Measurements from ENCODE around the gene TBCE.

The TBCE gene

DNA sequence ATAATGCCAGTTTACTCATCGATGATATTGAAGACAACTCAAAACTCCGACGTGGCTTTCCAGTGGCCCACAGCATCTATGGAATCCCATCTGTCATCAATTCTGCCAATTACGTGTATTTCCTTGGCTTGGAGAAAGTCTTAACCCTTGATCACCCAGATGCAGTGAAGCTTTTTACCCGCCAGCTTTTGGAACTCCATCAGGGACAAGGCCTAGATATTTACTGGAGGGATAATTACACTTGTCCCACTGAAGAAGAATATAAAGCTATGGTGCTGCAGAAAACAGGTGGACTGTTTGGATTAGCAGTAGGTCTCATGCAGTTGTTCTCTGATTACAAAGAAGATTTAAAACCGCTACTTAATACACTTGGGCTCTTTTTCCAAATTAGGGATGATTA is 25.2 kb upstream of the TBCE start:
- H4K20me1 ChIP-seq (ENCODE audit: insufficient read depth, low read length), result no peaks in the 10 kb centered on the region
- TF ChIP-seq, protein P1, sequence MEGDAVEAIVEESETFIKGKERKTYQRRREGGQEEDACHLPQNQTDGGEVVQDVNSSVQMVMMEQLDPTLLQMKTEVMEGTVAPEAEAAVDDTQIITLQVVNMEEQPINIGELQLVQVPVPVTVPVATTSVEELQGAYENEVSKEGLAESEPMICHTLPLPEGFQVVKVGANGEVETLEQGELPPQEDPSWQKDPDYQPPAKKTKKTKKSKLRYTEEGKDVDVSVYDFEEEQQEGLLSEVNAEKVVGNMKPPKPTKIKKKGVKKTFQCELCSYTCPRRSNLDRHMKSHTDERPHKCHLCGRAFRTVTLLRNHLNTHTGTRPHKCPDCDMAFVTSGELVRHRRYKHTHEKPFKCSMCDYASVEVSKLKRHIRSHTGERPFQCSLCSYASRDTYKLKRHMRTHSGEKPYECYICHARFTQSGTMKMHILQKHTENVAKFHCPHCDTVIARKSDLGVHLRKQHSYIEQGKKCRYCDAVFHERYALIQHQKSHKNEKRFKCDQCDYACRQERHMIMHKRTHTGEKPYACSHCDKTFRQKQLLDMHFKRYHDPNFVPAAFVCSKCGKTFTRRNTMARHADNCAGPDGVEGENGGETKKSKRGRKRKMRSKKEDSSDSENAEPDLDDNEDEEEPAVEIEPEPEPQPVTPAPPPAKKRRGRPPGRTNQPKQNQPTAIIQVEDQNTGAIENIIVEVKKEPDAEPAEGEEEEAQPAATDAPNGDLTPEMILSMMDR (IDR thresholded peaks at IDR 0.05; ENCODE audit: low read length), result no peak
- TF ChIP-seq EZH2 (optimal IDR thresholded peaks at IDR 0.05; ENCODE audit: low read depth, low read length), result no peak
- no peak for TF ChIP-seq EZH2phosphoT487 (IDR thresholded peaks at IDR 0.05; ENCODE audit: low read length)
- no peaks in the 10 kb centered on the region for H3K9me3 ChIP-seq (replicated peaks; ENCODE audit: insufficient read depth, low read length)
- H3K36me3 ChIP-seq (replicated peaks; ENCODE audit: insufficient read depth, low read length), result no peaks in the 10 kb centered on the region
- H3K4me3 ChIP-seq (ENCODE audit: low read length), result no peak overlapping the region
- no peak for DNase-seq
- H3K79me2 ChIP-seq (ENCODE audit: low read length), result no peaks in the 10 kb centered on the region
- no peak overlapping the region for H3K4me2 ChIP-seq (ENCODE audit: low read depth, low read length)
- H3K27ac ChIP-seq (ENCODE audit: low read length), result no peak overlapping the region
- H2AFZ ChIP-seq (ENCODE audit: low read length), result no peak overlapping the region
- no peaks in the 10 kb centered on the region for H3K27me3 ChIP-seq (replicated peaks; ENCODE audit: insufficient read depth, low read length)
- H3K4me1 ChIP-seq (ENCODE audit: low read length), result peaks cover 1% of the 10 kb centered on the region; the same call in 1 of the 2 replicates
- no peaks in the 10 kb centered on the region for H3F3A ChIP-seq (ENCODE audit: insufficient read depth, low read length)
- H3K9ac ChIP-seq (ENCODE audit: low read length), result no peak overlapping the region
- no peaks in the 10 kb centered on the region for H3K9me2 ChIP-seq (replicated peaks; ENCODE audit: insufficient read depth, low read length)

DNA sequence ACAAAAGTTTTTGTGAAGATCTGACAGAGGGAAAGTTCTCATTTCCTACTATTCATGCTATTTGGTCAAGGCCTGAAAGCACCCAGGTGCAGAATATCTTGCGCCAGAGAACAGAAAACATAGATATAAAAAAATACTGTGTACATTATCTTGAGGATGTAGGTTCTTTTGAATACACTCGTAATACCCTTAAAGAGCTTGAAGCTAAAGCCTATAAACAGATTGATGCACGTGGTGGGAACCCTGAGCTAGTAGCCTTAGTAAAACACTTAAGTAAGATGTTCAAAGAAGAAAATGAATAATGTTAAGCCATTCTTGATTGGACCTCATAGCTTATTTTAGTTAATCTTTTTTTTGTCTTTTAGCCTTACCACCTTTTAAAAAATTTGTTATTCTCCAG is 24.8 kb upstream of the TBCE start:
- Histone ChIP-seq H3K4me2 (ENCODE audit: low read depth, low read length) (no peak overlapping the region), H3K9me2 (replicated peaks; ENCODE audit: insufficient read depth, low read length) (no peaks in the 10 kb centered on the region), H3K79me2 (ENCODE audit: low read length) (no peaks in the 10 kb centered on the region), H3K36me3 (replicated peaks; ENCODE audit: insufficient read depth, low read length) (no peaks in the 10 kb centered on the region), H3K27ac (ENCODE audit: low read length) (no peak overlapping the region), H3K4me1 (ENCODE audit: low read length) (no peaks in the 10 kb centered on the region), H3K9ac (ENCODE audit: low read length) (no peak overlapping the region), H3K27me3 (replicated peaks; ENCODE audit: insufficient read depth, low read length) (no peaks in the 10 kb centered on the region), H2AFZ (ENCODE audit: low read length) (no peak overlapping the region), H3F3A (ENCODE audit: insufficient read depth, low read length) (no peaks in the 10 kb centered on the region), H3K9me3 (replicated peaks; ENCODE audit: insufficient read depth, low read length) (no peaks in the 10 kb centered on the region), H4K20me1 (ENCODE audit: insufficient read depth, low read length) (no peaks in the 10 kb centered on the region), H3K4me3 (ENCODE audit: low read length) (no peak overlapping the region)
- no peak for DNase-seq
- TF ChIP-seq EZH2 (optimal IDR thresholded peaks at IDR 0.05; ENCODE audit: low read depth, low read length), result no peak
- TF ChIP-seq, protein P1 (IDR thresholded peaks at IDR 0.05; ENCODE audit: low read length), result no peak
- no peak for TF ChIP-seq EZH2phosphoT487 (IDR thresholded peaks at IDR 0.05; ENCODE audit: low read length)

DNA sequence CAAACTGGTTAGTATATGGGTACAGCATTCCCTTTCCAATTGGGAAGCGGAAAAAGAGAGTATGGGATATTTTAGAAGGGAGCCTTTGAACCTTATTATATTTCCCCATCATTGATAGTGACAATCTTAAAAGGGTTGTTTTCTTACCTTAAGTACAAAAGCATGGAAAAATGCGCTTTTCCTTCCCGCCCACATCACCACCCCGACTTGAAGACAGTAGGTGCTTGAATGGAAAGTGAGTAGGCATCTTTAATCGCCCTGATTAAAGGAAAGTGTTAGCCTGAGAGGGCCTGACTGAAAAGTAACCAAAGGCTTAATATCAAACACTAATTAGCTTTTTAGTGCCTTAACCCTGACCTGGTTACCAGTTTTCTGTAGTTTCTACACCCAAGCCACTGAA is 23.5 kb upstream of the TBCE start:
- TF ChIP-seq, protein P1 (IDR thresholded peaks at IDR 0.05; ENCODE audit: low read length), result no peak
- TF ChIP-seq EZH2phosphoT487 (IDR thresholded peaks at IDR 0.05; ENCODE audit: low read length) (no peak), EZH2 (optimal IDR thresholded peaks at IDR 0.05; ENCODE audit: low read depth, low read length) (no peak)
- H3K4me3 ChIP-seq (ENCODE audit: low read length), result no peak overlapping the region
- no peak for DNase-seq
- H4K20me1 ChIP-seq (ENCODE audit: insufficient read depth, low read length), result no peaks in the 10 kb centered on the region
- no peaks in the 10 kb centered on the region for H3K9me3 ChIP-seq (replicated peaks; ENCODE audit: insufficient read depth, low read length)
- no peaks in the 10 kb centered on the region for H3K79me2 ChIP-seq (ENCODE audit: low read length)
- no peaks in the 10 kb centered on the region for H3K36me3 ChIP-seq (replicated peaks; ENCODE audit: insufficient read depth, low read length)
- no peak overlapping the region for H3K27ac ChIP-seq (ENCODE audit: low read length)
- H3K9me2 ChIP-seq (replicated peaks; ENCODE audit: insufficient read depth, low read length), result no peaks in the 10 kb centered on the region
- no peak overlapping the region for H3K9ac ChIP-seq (ENCODE audit: low read length)
- no peak overlapping the region for H2AFZ ChIP-seq (ENCODE audit: low read length)
- no peaks in the 10 kb centered on the region for H3K27me3 ChIP-seq (replicated peaks; ENCODE audit: insufficient read depth, low read length)
- no peak overlapping the region for H3K4me2 ChIP-seq (ENCODE audit: low read depth, low read length)
- H3K4me1 ChIP-seq (ENCODE audit: low read length), result no peaks in the 10 kb centered on the region
- no peaks in the 10 kb centered on the region for H3F3A ChIP-seq (ENCODE audit: insufficient read depth, low read length)
